GM19238 (cell line): Measurements from ENCODE around the gene CCDC191.

ENCODE experiments used
- DNase-seq: peaks from one replicate; pipeline ENCODE4 v3.0.0; 2011; ENCODE audit warnings: low spot score; ENCODE audit not compliant: insufficient read length

Gene CCDC191

GRCh38 chr3:114060906-114061655 is 4.8 kb upstream of the CCDC191 start:
- no peak for DNase-seq

- no peak for DNase-seq
Observed at GRCh38 chr3:114058646-114059045, 2.3 kb upstream of the CCDC191 start.

- DNase-seq: no peak
Observed at GRCh38 chr3:114057011-114057347, 653 bp upstream of the CCDC191 start.

- no peak for DNase-seq
Observed at GRCh38 chr3:114052216-114052615, 4.1 kb downstream of the CCDC191 start.

- no peak for DNase-seq
Observed at GRCh38 chr3:114043205-114043604, 13.1 kb downstream of the CCDC191 start.

GRCh38 chr3:114035896-114036295 is 20.4 kb downstream of the CCDC191 start:
- no peak for DNase-seq

GRCh38 chr3:114034787-114035545 is 21.4 kb downstream of the CCDC191 start:
- no peak for DNase-seq

- no peak for DNase-seq
Observed at GRCh38 chr3:114034211-114034610, 22.1 kb downstream of the CCDC191 start.

GRCh38 chr3:114033721-114034120 is 22.6 kb downstream of the CCDC191 start:
- DNase-seq: no peak

GRCh38 chr3:114026331-114026730 is 30.0 kb downstream of the CCDC191 start:
- DNase-seq: no peak

- DNase-seq: no peak
Observed at GRCh38 chr3:114025451-114025850, 30.9 kb downstream of the CCDC191 start.

- DNase-seq: no peak
Observed at GRCh38 chr3:114022145-114022802, 34.1 kb downstream of the CCDC191 start.

- no peak for DNase-seq
Observed at GRCh38 chr3:114020907-114021306, 35.4 kb downstream of the CCDC191 start.

- DNase-seq: no peak
Observed at GRCh38 chr3:114019486-114019885, 36.8 kb downstream of the CCDC191 start.

- DNase-seq: no peak
Observed at GRCh38 chr3:114014211-114014610, 42.1 kb downstream of the CCDC191 start.

- no peak for DNase-seq
Observed at GRCh38 chr3:114011059-114011797, 45.1 kb downstream of the CCDC191 start.

GRCh38 chr3:114005481-114005880 is 50.8 kb downstream of the CCDC191 start:
- DNase-seq: no peak

GRCh38 chr3:113985541-113985940 is 70.8 kb downstream of the CCDC191 start:
- DNase-seq: no peak

GRCh38 chr3:113983544-113983943 is 72.8 kb downstream of the CCDC191 start:
- DNase-seq: no peak

- no peak for DNase-seq
Observed at GRCh38 chr3:113981803-113982202, 74.5 kb downstream of the CCDC191 start.

GRCh38 chr3:113979916-113980315 is 76.4 kb downstream of the CCDC191 start:
- no peak for DNase-seq

- DNase-seq: no peak
Observed at GRCh38 chr3:113977822-113978221, 78.5 kb downstream of the CCDC191 start.
